HG03558 (cell line): ENCODE results near the gene TGFBR2.

Experiments
- ATAC-seq: cut with Tn5 transposase; IDR thresholded peaks from one replicate; pipeline ENCODE4 v1.9.1; 2021; ENCODE audit warnings: moderate number of reproducible peaks; ENCODE audit not compliant: unreplicated experiment; ENCODE audit errors: extremely low read depth

The TGFBR2 gene

GRCh38 chr3:30686799-30687198 lies 80.4 kb downstream of the TGFBR2 start:
- no peak for ATAC-seq

- ATAC-seq = no peak
These were observed 81.6 kb downstream of the TGFBR2 start for GRCh38 chr3:30687930-30688570.

GRCh38 chr3:30688776-30689641 lies 82.6 kb downstream of the TGFBR2 start:
- no peak for ATAC-seq

- ATAC-seq = no peak
These were observed 83.8 kb downstream of the TGFBR2 start for GRCh38 chr3:30690199-30690598.

- no peak for ATAC-seq
These were observed 85.0 kb downstream of the TGFBR2 start for GRCh38 chr3:30691249-30691880.

GRCh38 chr3:30691944-30692343 lies 85.5 kb downstream of the TGFBR2 start:
- no peak for ATAC-seq

GRCh38 chr3:30692498-30693130 lies 86.2 kb downstream of the TGFBR2 start:
- ATAC-seq = no peak

- ATAC-seq = peak; percentile 94
These were observed 87.2 kb downstream of the TGFBR2 start for GRCh38 chr3:30693470-30694120.

GRCh38 chr3:30694148-30694547 lies 87.7 kb downstream of the TGFBR2 start:
- no peak for ATAC-seq

- ATAC-seq = no peak
These were observed 88.3 kb downstream of the TGFBR2 start for GRCh38 chr3:30694668-30695067.

GRCh38 chr3:30695302-30696061 lies 89.1 kb downstream of the TGFBR2 start:
- no peak for ATAC-seq

GRCh38 chr3:30696403-30696819 lies 90.0 kb downstream of the TGFBR2 start:
- ATAC-seq = no peak

- ATAC-seq = no peak
These were observed 90.5 kb downstream of the TGFBR2 start for GRCh38 chr3:30696896-30697295.

- ATAC-seq = no peak
These were observed 92.1 kb downstream of the TGFBR2 start for GRCh38 chr3:30698549-30698948.

GRCh38 chr3:30699927-30700326 lies 93.5 kb downstream of the TGFBR2 start:
- ATAC-seq = no peak

- ATAC-seq = no peak
These were observed 94.4 kb downstream of the TGFBR2 start for GRCh38 chr3:30700702-30701321.

GRCh38 chr3:30702038-30702827 lies 95.8 kb downstream of the TGFBR2 start:
- no peak for ATAC-seq

GRCh38 chr3:30702828-30703397 lies 96.5 kb downstream of the TGFBR2 start:
- no peak for ATAC-seq
